ENCODE data around the gene UNC93A. TPM values are rescaled to one million over a fixed set of nuclear protein-coding genes. Genes with fewer than 3 reads are reported as not detected.
"Not testable (repeated sequence)": the region's sequence is repeated elsewhere in the genome, so short reads cannot be mapped to it uniquely, and the experiment has no call there.

UNC93A gene
- total RNA-seq, result not detected
- polyA plus RNA-seq (ENCODE audit: insufficient read depth in 1 of 8, insufficient read length in 8 of 8, low replicate concordance in 1 of 8), result 1 to 10 TPM in 1 of 8 donors, under 1 TPM in 1, not detected in 6; 0.39 to 2.8 TPM
- long read RNA-seq, donor 1, result 0 reads
- long read RNA-seq, donor 2, result 0 reads
- long read RNA-seq, donor 3, result 0 reads
- long read RNA-seq, donor 4, result 0 reads
- long read RNA-seq, donor 5, result 0 reads
- long read RNA-seq, donor 6, result 0 reads
- long read RNA-seq, donor 7, result 0 reads
- long read RNA-seq, donor 8, result 0 reads
- long read RNA-seq, donor 9, result 0 reads
- long read RNA-seq, donor 10, result 0 reads
- long read RNA-seq, donor 11, result 0 reads

DNA sequence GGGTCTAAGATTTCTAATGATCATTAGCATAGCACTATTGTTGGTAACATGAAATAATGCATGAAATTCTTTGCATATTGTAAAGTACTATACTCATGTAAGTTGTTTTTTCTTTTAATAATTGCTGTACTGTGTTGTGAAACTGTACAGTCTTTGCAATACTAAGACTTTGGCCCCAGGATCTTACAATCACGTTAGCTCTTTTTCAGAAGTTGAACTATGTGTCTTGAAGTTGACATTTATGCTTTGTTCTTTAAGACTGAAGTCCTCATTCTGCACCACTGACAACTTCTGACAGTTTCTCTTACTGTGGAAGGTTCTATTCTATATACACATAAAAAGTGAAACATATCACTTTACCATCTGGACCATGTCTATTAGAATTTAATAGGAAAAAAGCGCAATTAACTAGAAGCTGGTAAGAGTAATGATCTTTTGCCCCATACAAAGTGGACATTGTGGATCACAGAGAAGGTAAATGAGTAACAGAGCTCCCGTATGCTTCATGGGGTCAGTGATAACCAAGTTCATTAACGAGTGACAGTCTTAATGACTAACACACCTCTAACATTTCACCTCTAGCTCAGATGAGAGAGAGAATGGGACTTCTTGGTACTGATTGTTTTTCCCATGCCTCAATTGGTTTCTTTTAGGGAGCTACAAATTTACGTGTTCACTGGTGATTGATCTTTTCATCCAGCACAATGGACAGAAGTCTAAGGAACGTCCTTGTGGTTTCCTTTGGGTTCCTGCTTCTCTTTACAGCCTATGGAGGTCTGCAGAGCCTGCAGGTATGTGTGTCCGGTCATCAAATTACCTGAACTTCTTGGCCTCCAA lies at the start of gene UNC93A:
TSS of gene UNC93A (plus strand) at position 530 of the 837 bp plus-strand sequence. CDS start at position 705, 175 bp downstream.
- H3K4me1 ChIP-seq (ENCODE audit: control insufficient read depth, insufficient read depth, low read length), result peaks cover 9% of the 10 kb centered on the region
- H3K36me3 ChIP-seq (ENCODE audit: control insufficient read depth, insufficient read depth, low read length), result no peaks in the 10 kb centered on the region
- H3K9me3 ChIP-seq (replicated peaks; ENCODE audit: control insufficient read depth, low read depth, low read length), result no peaks in the 10 kb centered on the region
- WGBS (ENCODE audit: insufficient coverage), result 25% methylated on average over 2 of the region's 7 CpGs
- no peak within 1 kb of the TSS for H3K4me3 ChIP-seq (ENCODE audit: low read length)
- H3K27ac ChIP-seq (ENCODE audit: low read length), result no peak within 1 kb of the TSS
- DNase-seq, result no peak
- H3K27me3 ChIP-seq (ENCODE audit: control insufficient read depth, insufficient read depth, low read length), result no peaks in the 10 kb centered on the region

DNA sequence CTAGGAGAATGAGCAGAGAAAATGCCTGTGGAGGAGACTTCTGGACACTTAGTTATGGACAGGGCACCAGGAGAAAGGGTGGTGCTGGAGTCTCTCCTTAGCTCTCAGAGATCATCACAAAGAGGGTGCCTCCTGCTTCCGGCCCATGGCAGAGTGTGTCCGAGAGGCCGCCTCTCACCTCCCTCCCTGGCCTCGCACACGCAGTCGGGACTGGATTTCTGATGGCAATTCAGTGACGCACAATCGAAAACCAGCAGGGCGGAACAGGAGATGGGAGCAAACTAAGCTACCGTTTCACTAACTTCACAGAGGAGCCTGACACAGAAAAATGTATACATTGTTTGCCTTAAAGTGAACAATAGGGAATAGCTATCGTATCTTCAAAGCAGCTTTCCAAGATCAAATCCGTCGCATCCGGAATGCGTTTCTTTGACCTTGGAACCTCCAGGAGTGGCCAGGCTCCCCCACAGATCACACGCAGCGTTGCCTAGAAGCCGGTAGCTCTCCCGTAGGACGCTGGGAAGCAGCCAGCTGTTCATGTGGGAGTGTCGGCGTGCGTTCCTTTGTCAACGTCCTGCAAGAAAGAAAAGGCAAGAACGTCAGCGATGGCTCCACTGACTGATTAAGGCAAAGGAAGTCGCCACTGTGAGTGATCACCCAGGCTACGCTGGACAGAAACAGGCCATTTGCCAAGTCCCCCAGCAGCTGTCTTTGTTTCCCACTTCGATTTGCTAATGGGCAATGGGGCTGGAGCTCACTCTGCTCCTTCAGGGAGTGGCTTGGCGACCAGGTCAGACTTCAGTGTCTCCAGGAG lies 49.6 kb upstream of the UNC93A start:
- H3K9me3 ChIP-seq (replicated peaks; ENCODE audit: control insufficient read depth, low read depth, low read length); H3K27me3 ChIP-seq (ENCODE audit: control insufficient read depth, insufficient read depth, low read length); H3K36me3 ChIP-seq (ENCODE audit: control insufficient read depth, insufficient read depth, low read length); H3K4me3 ChIP-seq (ENCODE audit: low read length): not testable (repeated sequence)
- WGBS (ENCODE audit: insufficient coverage), result 41% methylated on average over 8 of the region's 30 CpGs
- H3K4me1 ChIP-seq (ENCODE audit: control insufficient read depth, insufficient read depth, low read length), result peaks cover 54% of the 10 kb centered on the region
- H3K27ac ChIP-seq (ENCODE audit: low read length), result peak overlapping the region; percentile 67
- peak; percentile 52 for DNase-seq

DNA sequence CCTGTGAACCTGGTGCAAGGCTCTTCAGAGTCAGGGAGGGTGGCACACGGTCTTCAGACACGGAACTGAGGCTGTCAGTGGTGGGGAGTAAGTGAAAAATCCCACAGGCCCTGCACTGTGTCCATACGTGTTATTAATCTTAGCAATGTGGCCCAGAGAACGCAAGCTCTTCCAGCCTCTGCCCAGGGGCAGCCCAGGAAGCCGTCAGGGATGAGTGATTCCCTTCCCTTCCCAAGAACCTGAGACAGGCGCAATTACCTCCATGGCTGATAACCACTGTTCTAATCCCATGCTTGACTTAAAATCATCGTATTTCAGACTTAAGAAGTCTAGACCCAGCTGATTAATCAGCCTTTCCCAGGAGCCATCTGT lies 49.0 kb upstream of the UNC93A start:
- H3K4me3 ChIP-seq (ENCODE audit: low read length); H3K36me3 ChIP-seq (ENCODE audit: control insufficient read depth, insufficient read depth, low read length); H3K9me3 ChIP-seq (replicated peaks; ENCODE audit: control insufficient read depth, low read depth, low read length); DNase-seq; H3K27me3 ChIP-seq (ENCODE audit: control insufficient read depth, insufficient read depth, low read length): not testable (repeated sequence)
- H3K27ac ChIP-seq (ENCODE audit: low read length), result peak overlapping the region; percentile 62
- peaks cover 56% of the 10 kb centered on the region for H3K4me1 ChIP-seq (ENCODE audit: control insufficient read depth, insufficient read depth, low read length)
- WGBS (ENCODE audit: insufficient coverage), result no CpG with 5 or more reads among the region's 7 CpGs

DNA sequence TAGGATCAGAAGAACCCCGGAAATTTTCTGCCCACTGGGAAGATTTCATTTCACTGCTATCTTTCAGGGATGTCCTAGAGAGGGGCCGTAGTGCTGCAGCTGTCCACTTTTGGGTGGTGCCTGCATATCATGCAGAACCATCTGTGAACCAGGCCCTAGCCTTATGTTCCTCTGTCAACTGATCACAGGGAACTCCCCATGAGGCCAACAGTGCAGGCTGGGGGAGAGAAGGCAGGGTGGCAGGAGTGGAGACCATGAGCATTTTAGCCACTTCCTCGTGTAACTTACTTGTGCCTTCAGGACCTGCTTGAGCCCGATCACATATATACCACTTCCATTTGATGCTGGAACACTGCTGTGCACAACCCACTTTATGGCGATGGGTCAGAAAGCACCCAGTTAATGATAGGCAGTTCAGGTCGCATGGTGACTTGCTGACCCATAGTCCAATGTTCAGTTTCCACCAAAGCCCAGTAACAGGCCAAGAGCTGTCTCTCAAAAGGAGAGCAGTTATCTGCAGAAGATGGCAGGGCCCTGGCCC lies 48.5 kb upstream of the UNC93A start:
- not testable (repeated sequence) for H3K36me3 ChIP-seq (ENCODE audit: control insufficient read depth, insufficient read depth, low read length); H3K9me3 ChIP-seq (replicated peaks; ENCODE audit: control insufficient read depth, low read depth, low read length); H3K4me3 ChIP-seq (ENCODE audit: low read length); H3K27me3 ChIP-seq (ENCODE audit: control insufficient read depth, insufficient read depth, low read length)
- peak; percentile 33 for DNase-seq
- peaks cover 55% of the 10 kb centered on the region for H3K4me1 ChIP-seq (ENCODE audit: control insufficient read depth, insufficient read depth, low read length)
- WGBS (ENCODE audit: insufficient coverage), result 69% methylated on average over 6 of the region's 6 CpGs
- H3K27ac ChIP-seq (ENCODE audit: low read length), result peak overlapping the region; percentile 62

DNA sequence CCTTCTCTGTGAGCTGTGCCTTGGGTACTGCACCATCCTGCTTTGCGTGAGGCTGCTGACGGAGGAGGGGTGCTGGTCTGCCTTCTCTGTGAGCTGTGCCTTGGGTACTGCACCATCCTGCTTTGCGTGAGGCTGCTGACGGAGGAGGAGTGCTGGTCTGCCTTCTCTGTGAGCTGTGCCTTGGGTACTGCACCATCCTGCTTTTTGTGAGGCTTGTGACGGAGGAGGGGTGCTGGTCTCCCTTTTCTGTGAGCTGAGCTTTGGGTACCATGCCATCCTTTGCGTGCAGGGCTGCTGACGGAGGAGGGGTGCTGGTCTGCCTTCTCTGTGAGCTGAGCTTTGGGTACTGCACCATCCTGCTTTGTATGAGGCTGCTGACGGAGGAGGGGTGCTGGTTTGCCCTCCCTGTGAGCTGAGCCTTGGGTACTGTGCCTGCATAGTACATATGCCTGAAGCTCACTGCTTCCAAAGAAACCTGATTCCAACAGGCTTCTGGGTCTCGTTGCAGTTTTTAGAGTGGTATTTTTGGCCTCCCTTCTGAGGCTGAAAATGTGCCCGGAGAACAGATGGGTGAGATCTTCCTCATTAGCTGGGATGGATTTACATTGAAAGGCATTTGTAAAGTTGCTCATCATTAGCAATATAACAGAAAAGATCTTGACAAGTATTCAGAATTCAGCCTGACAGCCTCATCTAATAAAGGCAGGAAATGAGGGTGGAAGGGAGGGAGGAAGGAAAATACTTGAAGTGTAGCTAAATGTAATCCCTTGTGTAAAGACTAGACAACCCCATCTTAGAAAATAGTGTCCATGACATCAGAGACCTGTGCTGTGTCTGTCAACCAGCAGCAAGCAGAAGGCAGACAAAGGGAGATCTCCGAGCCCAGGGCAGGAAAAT lies 46.8 kb upstream of the UNC93A start:
- H3K27me3 ChIP-seq (ENCODE audit: control insufficient read depth, insufficient read depth, low read length), result no peaks in the 10 kb centered on the region
- peaks cover 44% of the 10 kb centered on the region for H3K4me1 ChIP-seq (ENCODE audit: control insufficient read depth, insufficient read depth, low read length)
- no peaks in the 10 kb centered on the region for H3K36me3 ChIP-seq (ENCODE audit: control insufficient read depth, insufficient read depth, low read length)
- peak; percentile 40 for DNase-seq
- H3K9me3 ChIP-seq (replicated peaks; ENCODE audit: control insufficient read depth, low read depth, low read length), result no peaks in the 10 kb centered on the region
- H3K4me3 ChIP-seq (ENCODE audit: low read length), result no peak overlapping the region
- WGBS (ENCODE audit: insufficient coverage), result 50% methylated on average over 5 of the region's 11 CpGs
- peak overlapping the region; percentile 25 for H3K27ac ChIP-seq (ENCODE audit: low read length)

DNA sequence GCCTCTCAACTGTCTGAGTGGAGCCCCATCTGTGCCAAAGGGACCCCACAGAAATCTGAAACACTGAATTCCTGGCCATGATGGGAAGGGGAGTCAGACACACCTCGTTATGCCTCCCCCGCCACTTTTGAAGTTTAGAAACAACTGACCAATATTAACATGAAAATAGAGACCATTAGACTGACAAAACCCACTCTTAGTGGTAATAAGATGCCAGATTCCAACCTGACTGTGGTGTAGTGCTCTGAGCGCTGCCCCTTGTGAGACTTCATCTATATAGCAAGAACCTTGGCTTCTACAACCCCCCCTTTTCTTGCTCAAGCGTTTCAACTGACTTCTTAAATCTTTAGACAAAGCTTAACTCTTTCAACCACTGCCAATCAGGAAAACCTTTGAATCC lies 46.1 kb upstream of the UNC93A start:
- no peak for DNase-seq
- WGBS (ENCODE audit: insufficient coverage), result 39% methylated on average over 2 of the region's 4 CpGs
- Histone ChIP-seq H3K27me3 (ENCODE audit: control insufficient read depth, insufficient read depth, low read length) (no peaks in the 10 kb centered on the region), H3K9me3 (replicated peaks; ENCODE audit: control insufficient read depth, low read depth, low read length) (no peaks in the 10 kb centered on the region), H3K27ac (ENCODE audit: low read length) (peak overlapping the region; percentile 25), H3K36me3 (ENCODE audit: control insufficient read depth, insufficient read depth, low read length) (no peaks in the 10 kb centered on the region), H3K4me3 (ENCODE audit: low read length) (no peak overlapping the region), H3K4me1 (ENCODE audit: control insufficient read depth, insufficient read depth, low read length) (peaks cover 42% of the 10 kb centered on the region)

DNA sequence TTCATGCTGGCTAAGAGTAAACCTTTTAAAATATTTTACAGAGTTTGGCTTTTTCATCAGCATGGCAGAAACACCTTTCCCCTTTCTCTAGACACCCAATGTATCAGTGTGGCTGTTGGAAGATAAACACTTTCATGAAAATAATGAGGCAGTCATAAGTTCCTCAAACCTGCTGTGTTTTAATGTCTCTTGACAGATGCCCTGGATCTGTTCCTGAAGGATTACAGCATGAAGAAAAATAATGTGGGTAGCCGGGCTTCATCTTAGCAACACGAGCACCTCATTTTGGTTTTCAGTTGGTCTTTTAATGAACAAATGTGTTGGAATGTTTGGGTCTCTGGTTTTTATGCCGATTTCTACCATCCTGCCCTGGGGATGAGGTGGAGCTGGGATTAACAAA lies 45.5 kb upstream of the UNC93A start:
- Histone ChIP-seq H3K4me1 (ENCODE audit: control insufficient read depth, insufficient read depth, low read length) (peaks cover 40% of the 10 kb centered on the region), H3K27me3 (ENCODE audit: control insufficient read depth, insufficient read depth, low read length) (no peaks in the 10 kb centered on the region), H3K4me3 (ENCODE audit: low read length) (no peak overlapping the region), H3K9me3 (replicated peaks; ENCODE audit: control insufficient read depth, low read depth, low read length) (no peaks in the 10 kb centered on the region), H3K27ac (ENCODE audit: low read length) (no peak overlapping the region), H3K36me3 (ENCODE audit: control insufficient read depth, insufficient read depth, low read length) (no peaks in the 10 kb centered on the region)
- DNase-seq, result no peak
- WGBS (ENCODE audit: insufficient coverage), result no CpG with 5 or more reads among the region's 3 CpGs

DNA sequence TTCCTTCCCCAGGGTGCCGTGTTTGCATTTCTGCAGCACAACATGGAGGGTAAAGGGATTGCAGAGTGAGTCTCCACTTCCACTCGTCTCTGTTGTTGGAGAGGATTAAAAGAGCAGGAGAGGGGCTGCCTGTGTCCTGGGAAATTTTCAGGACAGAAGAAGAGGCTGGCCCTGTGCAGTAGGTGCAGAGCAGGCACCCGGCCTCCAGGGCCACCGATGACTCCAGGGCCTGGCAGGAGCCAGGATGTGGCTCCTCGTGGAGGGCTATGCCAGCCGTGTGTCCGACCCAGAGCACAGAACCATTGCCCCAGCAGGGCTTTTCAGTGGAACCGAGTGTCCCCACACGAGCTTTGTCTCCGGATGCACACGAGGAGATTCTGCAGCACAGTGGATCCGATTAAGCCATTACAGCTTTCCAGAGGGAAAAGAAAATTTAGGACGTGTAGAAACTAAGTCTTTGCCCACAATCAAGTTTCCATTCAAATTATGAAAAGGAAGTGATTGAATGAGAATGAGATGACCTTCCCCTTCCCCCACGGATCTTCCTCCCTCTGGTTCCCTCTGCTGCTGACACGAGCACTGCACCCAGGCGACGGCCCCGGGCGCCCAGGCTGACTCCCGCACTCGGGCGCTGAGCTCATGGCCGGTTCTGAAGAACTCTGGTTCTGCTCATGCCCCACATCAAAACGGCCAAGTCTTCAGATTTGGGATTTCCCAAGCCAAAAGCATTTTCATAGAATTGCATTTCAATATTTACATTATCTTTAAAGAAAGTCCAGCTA lies 43.1 kb upstream of the UNC93A start:
- Histone ChIP-seq H3K27me3 (ENCODE audit: control insufficient read depth, insufficient read depth, low read length) (no peaks in the 10 kb centered on the region), H3K4me3 (ENCODE audit: low read length) (no peak overlapping the region), H3K4me1 (ENCODE audit: control insufficient read depth, insufficient read depth, low read length) (peaks cover 23% of the 10 kb centered on the region), H3K9me3 (replicated peaks; ENCODE audit: control insufficient read depth, low read depth, low read length) (no peaks in the 10 kb centered on the region), H3K36me3 (ENCODE audit: control insufficient read depth, insufficient read depth, low read length) (no peaks in the 10 kb centered on the region), H3K27ac (ENCODE audit: low read length) (no peak overlapping the region)
- no peak for DNase-seq
- 66% methylated on average over 17 of the region's 24 CpGs for whole genome bisulfite sequencing (ENCODE audit: insufficient coverage)

Data from muscle of leg (tissue), 16 donors.